ENCODE results near the gene RPL15.
"Not testable (repeated sequence)": the region's sequence is repeated elsewhere in the genome, so short reads cannot be mapped to it uniquely, and the experiment has no call there.

RPL15 gene

DNA sequence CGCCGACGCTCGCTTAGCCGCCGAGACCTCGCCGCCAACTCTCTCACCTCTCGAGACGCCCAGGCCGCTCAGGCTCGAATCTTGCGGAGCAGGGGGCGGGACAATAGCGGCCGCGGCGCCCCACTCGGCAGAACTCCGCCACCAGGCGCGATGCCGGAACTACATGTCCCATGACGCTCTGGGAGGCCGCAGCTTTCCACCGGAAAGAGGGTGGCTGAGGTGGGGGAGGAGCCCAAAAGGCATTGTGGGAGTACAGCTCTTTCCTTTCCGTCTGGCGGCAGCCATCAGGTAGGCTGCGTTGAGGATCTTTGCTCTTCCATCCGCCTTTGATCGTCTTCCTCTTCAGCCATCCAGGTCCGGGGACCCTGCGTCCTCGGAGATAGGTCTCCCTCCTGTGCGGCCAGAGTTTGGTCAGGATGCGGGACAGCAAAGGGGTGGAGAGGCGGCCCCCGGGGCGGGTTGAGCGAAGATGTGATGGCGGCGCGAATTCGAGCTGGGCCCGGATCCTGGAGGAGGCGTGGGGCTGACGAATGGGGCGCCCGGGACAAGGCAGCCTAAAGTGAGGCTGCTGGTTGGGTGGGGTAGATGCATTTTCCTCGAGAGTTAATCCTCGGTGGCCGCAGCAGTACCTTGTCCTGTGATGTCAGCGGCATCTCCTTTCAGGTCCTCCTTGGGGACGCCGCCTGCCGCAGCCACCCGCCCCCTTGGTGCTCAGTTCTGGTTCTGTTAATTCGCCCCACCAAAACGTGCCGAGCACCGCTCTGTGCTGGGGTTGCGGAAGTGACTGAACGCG, at the start of gene RPL15, which contains the start of gene NKIRAS1:
Gene RPL15, plus strand, starts transcription at position 247 of the 793 bp plus-strand sequence. CDS start 728 bp downstream, outside the sequence.
Gene NKIRAS1, minus strand, starts transcription at position 105 of the 793 bp plus-strand sequence. CDS start 6,086 bp downstream, outside the sequence.
- peak; percentile 97 for DNase-seq (ENCODE audit: low spot score)

DNA sequence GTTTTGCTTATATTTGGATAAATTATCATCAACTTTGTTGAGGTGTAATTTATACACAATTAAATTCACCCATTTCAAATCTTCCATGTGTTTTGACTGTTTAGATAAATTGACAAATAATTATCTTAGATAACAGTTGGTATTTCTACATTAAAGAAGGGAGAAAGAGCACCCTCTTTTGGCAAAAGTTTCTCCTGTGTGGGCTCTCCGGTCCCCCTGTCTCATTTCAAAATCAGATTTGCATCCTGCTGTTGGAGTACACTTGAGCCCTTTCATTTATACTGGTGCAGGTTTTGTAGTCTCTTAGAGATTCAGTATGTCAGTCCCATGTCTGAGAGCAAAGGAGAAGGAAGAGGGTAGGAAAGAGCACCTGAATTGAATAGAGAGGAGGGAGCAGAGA, 49.5 kb upstream of the RPL15 start:
- DNase-seq (ENCODE audit: low spot score): no peak

- no peak for DNase-seq (ENCODE audit: low spot score)
Observed at GRCh38 chr3:23867838-23868237, 49.1 kb upstream of the RPL15 start.

GRCh38 chr3:23869977-23870662, 46.8 kb upstream of the RPL15 start:
- DNase-seq (ENCODE audit: low spot score): no peak

- not testable (repeated sequence) for DNase-seq (ENCODE audit: low spot score)
Observed at GRCh38 chr3:23870663-23871043, 46.3 kb upstream of the RPL15 start.

- DNase-seq (ENCODE audit: low spot score): not testable (repeated sequence)
Observed at GRCh38 chr3:23871361-23871760, 45.6 kb upstream of the RPL15 start.

GRCh38 chr3:23872330-23872729, 44.6 kb upstream of the RPL15 start:
- DNase-seq (ENCODE audit: low spot score): no peak

DNA sequence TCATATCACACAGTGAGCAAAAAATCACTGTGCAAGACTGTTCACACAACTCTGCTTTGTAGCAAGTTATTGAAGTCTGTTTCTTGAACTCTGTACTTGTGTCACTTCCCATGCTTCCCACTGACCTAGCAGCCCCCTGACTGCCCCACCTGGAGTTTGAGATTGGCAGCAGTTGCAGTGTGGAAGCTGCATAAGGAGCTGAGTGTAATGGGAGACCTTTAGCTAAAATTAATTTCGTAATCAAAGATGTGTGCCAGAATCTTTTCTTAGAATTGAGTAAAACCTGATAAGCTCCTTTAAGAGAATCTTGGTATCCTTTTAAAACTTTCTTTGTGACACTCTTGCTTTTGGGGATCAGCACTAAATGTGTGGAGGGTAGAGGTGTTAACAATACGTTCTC, 43.0 kb upstream of the RPL15 start:
- no peak for DNase-seq (ENCODE audit: low spot score)

DNA sequence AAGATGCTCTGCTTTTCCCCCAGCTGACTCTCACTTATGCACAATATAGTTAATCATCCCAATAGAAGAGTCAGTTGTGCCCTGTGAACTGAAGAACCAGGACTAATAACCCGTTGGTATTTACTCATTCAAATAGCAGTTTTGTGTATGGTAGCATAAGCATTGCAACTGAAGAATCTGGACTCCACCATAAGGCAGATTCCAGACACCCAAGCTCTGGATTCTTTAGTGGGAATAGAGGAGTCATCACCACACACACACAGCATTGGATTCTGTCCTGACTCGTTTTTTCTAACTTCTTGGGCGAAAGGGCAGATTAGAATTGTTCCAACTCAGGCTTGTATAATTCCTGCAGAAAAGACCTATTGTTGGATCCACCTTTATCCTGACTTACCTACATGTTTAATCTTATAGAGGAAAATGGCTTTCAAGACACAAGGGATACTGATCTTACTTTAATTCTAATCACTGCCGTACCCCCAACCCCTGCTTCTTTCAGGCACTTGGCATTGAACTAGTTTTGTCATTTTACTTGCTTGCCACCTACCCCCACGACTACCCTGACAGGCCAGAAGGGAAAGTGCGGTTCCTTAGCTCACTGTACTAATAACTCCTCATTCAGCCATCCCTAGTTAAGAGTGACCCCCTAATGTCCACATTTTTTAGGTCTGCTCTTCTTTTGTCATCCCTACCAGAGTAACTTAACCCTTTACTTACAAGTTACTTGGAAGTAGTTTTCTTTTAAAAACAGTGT, 42.4 kb upstream of the RPL15 start:
- DNase-seq (ENCODE audit: low spot score): no peak

DNA sequence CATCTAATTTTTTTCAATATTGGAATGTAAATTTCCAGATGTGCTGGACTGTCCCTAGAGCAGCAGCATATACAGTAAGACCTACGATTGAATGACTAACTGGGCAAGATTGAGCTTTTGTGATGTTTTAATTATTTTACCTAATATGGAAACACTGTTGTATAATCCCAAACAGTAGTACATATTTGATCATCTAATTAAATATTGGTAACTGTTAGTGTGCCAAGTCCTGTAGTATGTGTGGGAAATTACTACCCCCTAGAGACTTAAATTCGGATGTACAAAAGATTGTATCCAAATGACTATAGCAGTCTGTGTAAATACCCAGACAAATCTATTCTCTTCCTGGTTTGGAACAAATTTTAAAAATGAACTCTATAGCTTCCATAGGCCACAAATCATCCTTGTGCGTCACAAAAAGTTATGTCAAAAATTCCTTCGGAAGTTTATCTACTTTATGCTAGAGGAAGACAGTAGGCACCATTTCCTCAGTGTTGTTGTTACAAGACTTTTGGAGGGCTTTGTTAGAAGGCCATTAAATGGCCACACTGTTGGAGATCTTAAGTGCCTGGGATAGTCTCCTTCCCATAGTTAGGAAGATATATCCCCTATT, 41.7 kb upstream of the RPL15 start:
- no peak for DNase-seq (ENCODE audit: low spot score)

- no peak for DNase-seq (ENCODE audit: low spot score)
Observed at GRCh38 chr3:23876923-23877322, 40.0 kb upstream of the RPL15 start.

- DNase-seq (ENCODE audit: low spot score): no peak
Observed at GRCh38 chr3:23877329-23877980, 39.5 kb upstream of the RPL15 start.

DNA sequence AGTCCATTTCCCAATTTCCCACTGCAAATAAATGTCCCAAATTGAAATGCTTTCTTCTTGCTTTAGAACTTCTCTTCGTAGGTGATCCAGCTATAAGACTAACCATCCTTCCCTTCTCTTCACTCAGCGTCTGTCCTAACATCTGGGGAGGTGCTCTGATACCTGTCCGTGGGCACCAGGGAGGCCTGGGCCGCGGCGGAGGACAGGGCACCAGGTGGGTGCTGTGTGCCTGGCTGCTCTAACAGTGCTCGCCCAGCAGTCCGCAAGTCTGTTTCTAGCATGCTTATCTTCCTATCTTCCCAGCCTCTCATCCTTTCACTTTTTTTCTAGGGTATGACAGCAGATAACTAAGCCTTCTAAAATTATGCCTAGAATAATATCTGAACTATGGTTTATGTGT, 37.4 kb upstream of the RPL15 start:
- no peak for DNase-seq (ENCODE audit: low spot score)

- DNase-seq (ENCODE audit: low spot score): no peak
Observed at GRCh38 chr3:23880703-23881339, 36.1 kb upstream of the RPL15 start.

DNA sequence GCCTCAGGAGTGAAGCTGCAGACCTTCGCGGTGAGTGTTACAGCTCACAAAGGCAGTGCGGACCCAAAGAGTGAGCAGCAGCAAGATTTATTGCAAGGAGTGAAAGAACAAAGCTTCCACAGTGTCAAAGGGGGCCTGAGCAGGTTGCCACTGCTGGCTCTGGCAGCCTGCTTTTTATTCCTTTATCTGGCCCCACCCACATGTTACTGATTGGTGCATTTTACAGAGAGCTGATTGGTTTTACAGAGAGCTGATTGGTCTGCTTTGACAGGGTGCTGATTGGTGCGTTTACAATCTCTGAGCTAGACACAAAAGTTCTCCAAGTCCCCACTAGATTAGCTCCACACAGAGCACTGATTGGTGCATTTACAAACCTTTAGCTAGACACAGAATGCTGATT, 34.9 kb upstream of the RPL15 start:
- DNase-seq (ENCODE audit: low spot score): not testable (repeated sequence)

DNA sequence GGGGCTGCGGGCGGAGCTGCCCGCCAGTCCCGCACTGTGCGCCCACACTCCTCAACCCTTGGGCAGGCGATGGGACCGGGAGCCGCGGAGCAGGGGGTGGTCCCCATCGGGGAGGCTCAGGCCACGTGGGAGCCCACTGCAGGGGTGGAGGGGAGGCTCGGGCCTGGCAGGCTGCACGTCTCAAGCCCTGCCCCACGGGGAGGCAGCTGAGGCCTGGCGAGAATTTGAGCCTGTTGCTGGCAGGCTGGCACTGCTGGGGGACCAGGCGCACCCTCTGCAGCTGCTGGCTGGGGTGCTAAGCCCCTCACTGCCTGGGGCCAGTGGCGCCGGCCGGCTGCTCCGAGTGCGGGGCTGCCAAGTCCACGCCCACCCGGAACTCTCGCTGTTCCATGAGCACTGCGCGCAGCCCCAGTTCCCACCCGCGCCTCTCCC, 34.4 kb upstream of the RPL15 start:
- no peak for DNase-seq (ENCODE audit: low spot score)

DNA sequence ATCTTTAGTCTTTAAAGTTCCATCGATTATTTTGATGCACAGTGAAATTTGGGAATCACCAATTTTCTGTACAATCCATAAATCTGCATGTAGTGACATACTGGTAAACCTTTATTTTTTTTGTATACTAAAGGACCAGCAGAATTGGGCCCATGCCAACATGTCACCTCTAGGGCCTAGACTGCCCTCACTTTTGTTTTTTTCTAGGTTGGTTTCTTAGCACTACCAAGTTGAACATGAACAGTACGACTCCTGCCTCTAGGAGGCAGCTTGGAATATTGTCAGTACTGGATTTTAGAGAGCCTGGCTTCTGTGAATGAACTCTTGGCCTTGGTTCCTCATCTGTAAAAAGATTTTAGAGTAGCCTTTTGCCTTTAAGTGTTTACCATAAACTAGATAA, 32.5 kb upstream of the RPL15 start:
- DNase-seq (ENCODE audit: low spot score): peak; percentile 72

- no peak for DNase-seq (ENCODE audit: low spot score)
Observed at GRCh38 chr3:23885210-23885609, 31.7 kb upstream of the RPL15 start.

DNA sequence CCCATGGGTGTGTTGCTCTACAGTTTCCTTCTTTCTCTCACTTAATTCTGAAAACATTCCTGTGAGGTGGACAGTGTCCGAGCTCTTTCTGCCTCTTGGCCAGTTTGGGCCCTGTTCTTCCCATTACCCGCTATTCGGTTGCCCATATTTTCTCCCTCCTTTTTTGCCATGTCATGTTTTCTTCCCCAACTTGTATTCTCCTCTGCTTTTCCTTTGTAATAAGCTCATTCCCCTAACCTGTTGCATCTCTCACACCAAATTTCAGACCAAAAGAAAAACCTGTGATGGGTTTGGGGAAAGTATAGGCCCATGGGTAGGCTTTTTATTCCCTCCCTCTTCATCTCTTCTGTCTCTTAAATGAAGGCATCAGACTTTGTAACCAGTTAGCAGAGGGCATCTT, 30.6 kb upstream of the RPL15 start:
- no peak for DNase-seq (ENCODE audit: low spot score)

DNA sequence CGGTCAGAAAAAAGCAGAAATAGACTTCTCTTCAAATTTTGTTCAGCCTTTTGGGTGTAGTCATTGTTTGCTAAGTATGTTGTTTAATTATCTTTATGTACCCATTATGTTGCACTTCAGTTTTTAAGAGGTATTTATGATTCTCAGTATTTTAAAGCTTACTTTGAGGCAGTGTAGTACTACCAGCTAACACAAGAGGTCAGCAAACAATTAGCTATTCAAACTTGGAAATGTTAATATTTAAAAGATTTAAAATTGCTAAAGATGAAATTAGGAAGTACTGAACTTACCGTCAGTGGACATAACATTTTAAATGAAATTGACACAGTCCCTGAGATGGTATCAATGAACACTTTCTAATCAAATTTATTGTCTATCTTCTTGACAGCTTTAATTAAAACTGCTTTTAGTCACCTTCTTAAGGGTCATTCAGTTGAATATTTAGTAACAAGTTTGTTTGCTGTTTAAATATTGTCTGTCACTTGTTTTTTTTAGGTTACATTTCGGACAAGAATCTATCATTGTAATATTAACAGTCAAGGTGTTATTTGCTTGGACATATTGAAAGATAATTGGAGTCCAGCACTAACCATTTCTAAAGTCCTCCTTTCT, 28.2 kb upstream of the RPL15 start:
- no peak for DNase-seq (ENCODE audit: low spot score)

- no peak for DNase-seq (ENCODE audit: low spot score)
Observed at GRCh38 chr3:23889386-23889785, 27.5 kb upstream of the RPL15 start.

All from HuH-7 (cell line).